Cerebellar nuclear complex (tissue), 1 donor: ENCODE measurements around the gene SH3PXD2A.
A peak's percentile ranks its signal among the peaks of the same experiment; 100 is the strongest.
"Not testable (repeated sequence)": the region's sequence is repeated elsewhere in the genome, so short reads cannot be mapped to it uniquely, and the experiment has no call there.

Experiments
- DNase-seq, 2 experiments: peaks; one replicate each; lab custom pipeline; 2025; lab: John Stamatoyannopoulos, UW

Gene SH3PXD2A

GRCh38 chr10:103645141-103646054 lies 210.0 kb downstream of the SH3PXD2A start:
- DNase-seq: no peak

GRCh38 chr10:103643381-103643780 lies 212.0 kb downstream of the SH3PXD2A start:
- no peak for DNase-seq

- no peak for DNase-seq
These were observed 214.1 kb downstream of the SH3PXD2A start for GRCh38 chr10:103641326-103641725.

- peak; percentile 86 to 99 for DNase-seq
These were observed 214.8 kb downstream of the SH3PXD2A start for GRCh38 chr10:103640436-103641181.

GRCh38 chr10:103638948-103639347 lies 216.4 kb downstream of the SH3PXD2A start:
- no peak for DNase-seq

- peak; percentile 84 to 85 for DNase-seq
These were observed 217.3 kb downstream of the SH3PXD2A start for GRCh38 chr10:103637927-103638557.

GRCh38 chr10:103637011-103637410 lies 218.4 kb downstream of the SH3PXD2A start:
- no peak for DNase-seq

GRCh38 chr10:103636492-103636891 lies 218.9 kb downstream of the SH3PXD2A start:
- no peak for DNase-seq

- DNase-seq: peak in 1 of 2 experiments; percentile 24
These were observed 219.8 kb downstream of the SH3PXD2A start for GRCh38 chr10:103635580-103635979.

GRCh38 chr10:103633846-103634245 lies 221.5 kb downstream of the SH3PXD2A start:
- DNase-seq: no peak

- DNase-seq: not testable (repeated sequence)
These were observed 222.5 kb downstream of the SH3PXD2A start for GRCh38 chr10:103632871-103633270.

- DNase-seq: no peak
These were observed 223.1 kb downstream of the SH3PXD2A start for GRCh38 chr10:103632247-103632642.

GRCh38 chr10:103630156-103630555 lies 225.2 kb downstream of the SH3PXD2A start:
- DNase-seq: no peak

GRCh38 chr10:103629581-103629980 lies 225.8 kb downstream of the SH3PXD2A start:
- DNase-seq: no peak

- no peak for DNase-seq
These were observed 227.5 kb downstream of the SH3PXD2A start for GRCh38 chr10:103627893-103628292.

GRCh38 chr10:103627111-103627892 lies 228.1 kb downstream of the SH3PXD2A start:
- no peak for DNase-seq

GRCh38 chr10:103626178-103626577 lies 229.2 kb downstream of the SH3PXD2A start:
- peak; percentile 65 to 85 for DNase-seq

- DNase-seq: no peak
These were observed 232.3 kb downstream of the SH3PXD2A start for GRCh38 chr10:103622935-103623574.

- no peak for DNase-seq
These were observed 233.1 kb downstream of the SH3PXD2A start for GRCh38 chr10:103622286-103622685.

- peak in 1 of 2 experiments; percentile 18 for DNase-seq
These were observed 233.6 kb downstream of the SH3PXD2A start for GRCh38 chr10:103621783-103622125.
